Smooth muscle cell (in vitro differentiated cells): ENCODE results near the gene CHCHD6. TPM values are rescaled to one million over a fixed set of nuclear protein-coding genes. Genes with fewer than 3 reads are reported as not detected.

ENCODE experiments used
- DNase-seq: peaks from one replicate; lab custom pipeline; 2025; ENCODE audit not compliant: unreplicated experiment; lab: John Stamatoyannopoulos, UW
- H2AFZ ChIP-seq: fragments of 200-600 bp; sonication (generic); 2 replicates; pipeline ENCODE4 v1.6.0; 2016; ENCODE audit warnings: antibody characterized with exemption, low read depth, mild to moderate bottlenecking
- H3F3A ChIP-seq: fragments of 200-600 bp; sonication (generic); 2 replicates; pipeline ENCODE4 v1.6.0; 2017; ENCODE audit warnings: antibody characterized with exemption, low read depth
- H3K27ac ChIP-seq: fragments of 200-600 bp; sonication (generic); 2 replicates; pipeline ENCODE4 v1.5.1; 2016; ENCODE audit warnings: low read depth, mild to moderate bottlenecking
- H3K27me3 ChIP-seq: fragments of 200-600 bp; sonication (generic); 2 replicates; pipeline ENCODE4 v1.6.1; 2016; ENCODE audit warnings: low read depth, mild to moderate bottlenecking
- H3K36me3 ChIP-seq: fragments of 200-600 bp; sonication (generic); 2 replicates; pipeline ENCODE4 v1.5.1; 2016; ENCODE audit warnings: low read depth
- H3K4me1 ChIP-seq: fragments of 200-600 bp; sonication (generic); 2 replicates; pipeline ENCODE4 v1.5.1; 2016; ENCODE audit warnings: low read depth
- H3K4me2 ChIP-seq: fragments of 200-600 bp; sonication (generic); 2 replicates; pipeline ENCODE4 v1.6.0; 2016; ENCODE audit warnings: mild to moderate bottlenecking
- H3K4me3 ChIP-seq: fragments of 200-600 bp; sonication (generic); 2 replicates; pipeline ENCODE4 v1.5.1; 2016; ENCODE audit warnings: mild to moderate bottlenecking
- H3K79me2 ChIP-seq: fragments of 200-600 bp; sonication (generic); 2 replicates; pipeline ENCODE4 v1.6.0; 2016; ENCODE audit warnings: low read depth, mild to moderate bottlenecking
- H3K9ac ChIP-seq: fragments of 200-600 bp; sonication (generic); 2 replicates; pipeline ENCODE4 v1.6.0; 2016; ENCODE audit warnings: low read depth
- H3K9me3 ChIP-seq: fragments of 200-600 bp; sonication (generic); replicated peaks from 2 replicates; pipeline ENCODE4 v1.5.1; 2016; ENCODE audit warnings: low read depth
- H4K20me1 ChIP-seq: fragments of 200-600 bp; sonication (generic); 2 replicates; pipeline ENCODE4 v1.6.0; 2016; ENCODE audit warnings: low read depth
- CTCF ChIP-seq: fragments of 200-600 bp; sonication (generic); IDR thresholded peaks from 2 replicates; pipeline ENCODE4 v1.5.1; 2017; ENCODE audit warnings: borderline replicate concordance, mild to moderate bottlenecking, antibody characterized with exemption; ENCODE audit not compliant: insufficient read depth, poor library complexity, severe bottlenecking
- WGBS: methylation state at CpG from one replicate; pipeline ENCODE4 v1.1.7; 2016; ENCODE audit warnings: low lambda C conversion rate; 5-methylcytosine and 5-hydroxymethylcytosine counted together
- polyA plus RNA-seq: library from polyadenylated mRNA; unstranded; fragments of >200 nt; fragmentation: Nextera tagmentation; extraction: Ambion mirVana; gene quantifications from 2 replicates; pipeline ENCODE4 v1.2.1, GENCODE V29; 2016
- total RNA-seq: library from RNA; depleted of rRNA; stranded (reverse); fragments of >200 nt; gene quantifications from 2 replicates; pipeline ENCODE4 v1.2.3, GENCODE V29; 2014

Gene CHCHD6
- total and polyA plus RNA-seq, 2 experiments from 2014 or later: 6.7 to 27.2 TPM

- no peaks in the 10 kb centered on the region for H3K36me3 ChIP-seq
- TF ChIP-seq CTCF: no peak
- H4K20me1 ChIP-seq: no peaks in the 10 kb centered on the region
- DNase-seq: no peak
- H3F3A ChIP-seq: no peaks in the 10 kb centered on the region
- no peak overlapping the region for H2AFZ ChIP-seq
- 97% methylated on average over 10 of the region's 10 CpGs for WGBS
- no peaks in the 10 kb centered on the region for H3K27me3 ChIP-seq
- H3K9ac ChIP-seq: no peak overlapping the region
- H3K79me2 ChIP-seq: no peaks in the 10 kb centered on the region
- no peak overlapping the region for H3K27ac ChIP-seq
- H3K9me3 ChIP-seq: no peaks in the 10 kb centered on the region
- H3K4me1 ChIP-seq: no peaks in the 10 kb centered on the region
- H3K4me2 ChIP-seq: no peak overlapping the region
- H3K4me3 ChIP-seq: no peak overlapping the region
These were observed 197.0 kb downstream of the CHCHD6 start for GRCh38 chr3:126900859-126901540.

GRCh38 chr3:126901631-126902030 is 197.6 kb downstream of the CHCHD6 start:
- Histone ChIP-seq H3K9me3 (no peaks in the 10 kb centered on the region), H2AFZ (no peak overlapping the region), H3K4me2 (no peak overlapping the region), H3K36me3 (no peaks in the 10 kb centered on the region), H3K27ac (no peak overlapping the region), H3K27me3 (no peaks in the 10 kb centered on the region), H4K20me1 (no peaks in the 10 kb centered on the region), H3K4me3 (no peak overlapping the region), H3K79me2 (no peaks in the 10 kb centered on the region), H3K9ac (no peak overlapping the region), H3K4me1 (no peaks in the 10 kb centered on the region), H3F3A (no peaks in the 10 kb centered on the region)
- DNase-seq: no peak
- 96% methylated on average over 8 of the region's 8 CpGs for WGBS
- no peak for TF ChIP-seq CTCF

GRCh38 chr3:126903521-126903920 is 199.5 kb downstream of the CHCHD6 start:
- no peak overlapping the region for H3K9ac ChIP-seq
- no peaks in the 10 kb centered on the region for H3K4me1 ChIP-seq
- no peaks in the 10 kb centered on the region for H3K79me2 ChIP-seq
- H3K4me2 ChIP-seq: no peak overlapping the region
- H4K20me1 ChIP-seq: no peaks in the 10 kb centered on the region
- no peak overlapping the region for H3K27ac ChIP-seq
- H2AFZ ChIP-seq: no peak overlapping the region
- no peak for DNase-seq
- 73% methylated on average over 3 of the region's 3 CpGs for WGBS
- no peaks in the 10 kb centered on the region for H3K9me3 ChIP-seq
- no peaks in the 10 kb centered on the region for H3K27me3 ChIP-seq
- H3K36me3 ChIP-seq: no peaks in the 10 kb centered on the region
- H3F3A ChIP-seq: no peaks in the 10 kb centered on the region
- H3K4me3 ChIP-seq: no peak overlapping the region
- TF ChIP-seq CTCF: no peak

GRCh38 chr3:126907557-126907956 is 203.5 kb downstream of the CHCHD6 start:
- WGBS: 88% methylated on average over 3 of the region's 3 CpGs
- no peaks in the 10 kb centered on the region for H3K36me3 ChIP-seq

More at GRCh38 chr3:126907557-126907956, 203.5 kb downstream of the CHCHD6 start:
- no peak overlapping the region for H3K27ac ChIP-seq
- H2AFZ ChIP-seq: no peak overlapping the region
- no peaks in the 10 kb centered on the region for H3K27me3 ChIP-seq
- H3K9ac ChIP-seq: no peak overlapping the region
- TF ChIP-seq CTCF: no peak
- H4K20me1 ChIP-seq: no peaks in the 10 kb centered on the region
- DNase-seq: no peak
- H3K4me3 ChIP-seq: no peak overlapping the region
- H3K4me1 ChIP-seq: no peaks in the 10 kb centered on the region
- no peaks in the 10 kb centered on the region for H3K9me3 ChIP-seq
- no peaks in the 10 kb centered on the region for H3F3A ChIP-seq
- no peaks in the 10 kb centered on the region for H3K79me2 ChIP-seq
- H3K4me2 ChIP-seq: no peak overlapping the region
